HL-60 (cell line): Measurements from ENCODE around the gene KCTD14.
"Not testable (repeated sequence)": the region's sequence is repeated elsewhere in the genome, so short reads cannot be mapped to it uniquely, and the experiment has no call there.

Source experiments
- DNase-seq, 2 experiments: peaks; one replicate each; pipeline ENCODE4 v3.0.0-alpha.2; 2010 to 2020; ENCODE audit warnings: low read depth in 1 of 2, low spot score in 1 of 2
- H3K27ac ChIP-seq: fragments of 250-450 bp; sonication (Bioruptor Pico); replicated peaks from 2 replicates; pipeline ENCODE4 v1.5.1; 2020; ENCODE audit warnings: mild to moderate bottlenecking, moderate library complexity
- H3K27me3 ChIP-seq: fragments of 250-450 bp; sonication (Bioruptor Pico); 2 replicates; pipeline ENCODE4 v1.5.1; 2021; ENCODE audit warnings: mild to moderate bottlenecking, moderate library complexity; ENCODE audit not compliant: insufficient read depth, poor library complexity, severe bottlenecking
- H3K4me3 ChIP-seq: replicated peaks from 2 replicates; pipeline ENCODE4 v1.5.1; 2011; ENCODE audit warnings: mild to moderate bottlenecking, control low read depth, low read length; ENCODE audit not compliant: insufficient read depth
- CTCF ChIP-seq: IDR thresholded peaks from one replicate; pipeline ENCODE4 v1.5.1; 2011; ENCODE audit warnings: low read length, control low read depth, inconsistent platforms; ENCODE audit not compliant: insufficient read depth
- GABPA ChIP-seq: IDR thresholded peaks from 2 replicates; pipeline ENCODE4 v1.6.1; 2012; ENCODE audit warnings: low read depth
- POLR2AphosphoS5 ChIP-seq: IDR thresholded peaks from 2 replicates; pipeline ENCODE4 v1.6.1; 2012; ENCODE audit warnings: low read depth
- SPI1 ChIP-seq: IDR thresholded peaks from 2 replicates; pipeline ENCODE4 v1.6.1; 2012; ENCODE audit warnings: low read depth, mild to moderate bottlenecking, borderline replicate concordance
- TF ChIP-seq, protein P1 (sequence below): IDR thresholded peaks from 2 replicates; pipeline ENCODE4 v1.6.1; 2012; ENCODE audit warnings: low read depth; ENCODE audit not compliant: insufficient replicate concordance

KCTD14 gene

GRCh38 chr11:78015878-78016277, 7.2 kb downstream of the KCTD14 start:
- H3K4me3 ChIP-seq = no peak overlapping the region
- TF ChIP-seq, protein P1, sequence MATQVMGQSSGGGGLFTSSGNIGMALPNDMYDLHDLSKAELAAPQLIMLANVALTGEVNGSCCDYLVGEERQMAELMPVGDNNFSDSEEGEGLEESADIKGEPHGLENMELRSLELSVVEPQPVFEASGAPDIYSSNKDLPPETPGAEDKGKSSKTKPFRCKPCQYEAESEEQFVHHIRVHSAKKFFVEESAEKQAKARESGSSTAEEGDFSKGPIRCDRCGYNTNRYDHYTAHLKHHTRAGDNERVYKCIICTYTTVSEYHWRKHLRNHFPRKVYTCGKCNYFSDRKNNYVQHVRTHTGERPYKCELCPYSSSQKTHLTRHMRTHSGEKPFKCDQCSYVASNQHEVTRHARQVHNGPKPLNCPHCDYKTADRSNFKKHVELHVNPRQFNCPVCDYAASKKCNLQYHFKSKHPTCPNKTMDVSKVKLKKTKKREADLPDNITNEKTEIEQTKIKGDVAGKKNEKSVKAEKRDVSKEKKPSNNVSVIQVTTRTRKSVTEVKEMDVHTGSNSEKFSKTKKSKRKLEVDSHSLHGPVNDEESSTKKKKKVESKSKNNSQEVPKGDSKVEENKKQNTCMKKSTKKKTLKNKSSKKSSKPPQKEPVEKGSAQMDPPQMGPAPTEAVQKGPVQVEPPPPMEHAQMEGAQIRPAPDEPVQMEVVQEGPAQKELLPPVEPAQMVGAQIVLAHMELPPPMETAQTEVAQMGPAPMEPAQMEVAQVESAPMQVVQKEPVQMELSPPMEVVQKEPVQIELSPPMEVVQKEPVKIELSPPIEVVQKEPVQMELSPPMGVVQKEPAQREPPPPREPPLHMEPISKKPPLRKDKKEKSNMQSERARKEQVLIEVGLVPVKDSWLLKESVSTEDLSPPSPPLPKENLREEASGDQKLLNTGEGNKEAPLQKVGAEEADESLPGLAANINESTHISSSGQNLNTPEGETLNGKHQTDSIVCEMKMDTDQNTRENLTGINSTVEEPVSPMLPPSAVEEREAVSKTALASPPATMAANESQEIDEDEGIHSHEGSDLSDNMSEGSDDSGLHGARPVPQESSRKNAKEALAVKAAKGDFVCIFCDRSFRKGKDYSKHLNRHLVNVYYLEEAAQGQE = no peak
- TF ChIP-seq GABPA = no peak
- TF ChIP-seq SPI1 = no peak
- no peak for TF ChIP-seq POLR2AphosphoS5
- TF ChIP-seq CTCF = no peak
- no peaks in the 10 kb centered on the region for H3K27me3 ChIP-seq
- DNase-seq = no peak
- no peak overlapping the region for H3K27ac ChIP-seq

GRCh38 chr11:78014937-78015520, 8.0 kb downstream of the KCTD14 start:
- DNase-seq, H3K27me3 ChIP-seq, H3K4me3 ChIP-seq, H3K27ac ChIP-seq: not testable (repeated sequence)

DNA sequence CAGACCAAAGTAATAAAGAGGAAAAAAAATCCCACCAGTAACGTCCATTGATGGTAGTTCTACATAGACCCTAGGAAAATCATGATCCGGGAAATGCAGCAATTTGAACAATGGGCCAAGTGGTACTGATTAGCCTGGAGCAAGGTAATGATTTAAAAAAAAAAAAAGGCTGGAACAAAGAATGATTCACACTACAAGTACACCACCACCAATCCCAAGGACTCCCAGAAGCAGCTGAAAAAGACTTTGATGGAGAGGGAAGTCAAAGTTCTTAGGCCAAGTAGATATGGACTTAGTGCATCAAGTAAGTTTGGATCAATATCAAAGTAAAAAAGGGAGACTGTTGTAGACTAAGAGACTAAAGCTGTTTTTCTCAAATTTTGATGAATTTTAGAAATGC, 11.8 kb downstream of the KCTD14 start:
- H3K27ac ChIP-seq = no peak overlapping the region
- no peaks in the 10 kb centered on the region for H3K27me3 ChIP-seq
- DNase-seq = no peak
- H3K4me3 ChIP-seq = no peak overlapping the region
- TF ChIP-seq POLR2AphosphoS5 = no peak
- no peak for TF ChIP-seq CTCF
- TF ChIP-seq SPI1 = no peak
- TF ChIP-seq, protein P1 = no peak
- no peak for TF ChIP-seq GABPA

- Histone ChIP-seq H3K27me3 (no peaks in the 10 kb centered on the region), H3K27ac (no peak overlapping the region), H3K4me3 (no peak overlapping the region)
- TF ChIP-seq SPI1 = no peak
- TF ChIP-seq, protein P1 = no peak
- TF ChIP-seq GABPA = no peak
- no peak for TF ChIP-seq CTCF
- TF ChIP-seq POLR2AphosphoS5 = no peak
- DNase-seq = no peak
Observed at GRCh38 chr11:78010755-78011154, 12.3 kb downstream of the KCTD14 start.
